Loucy (cell line): ENCODE data around the gene SLC25A26.

Source experiments
- H2AFZ ChIP-seq: fragments of 200-600 bp; sonication (generic); 2 replicates; pipeline ENCODE4 v1.6.0; 2016; ENCODE audit warnings: antibody characterized with exemption, mild to moderate bottlenecking, low read length, moderate library complexity
- H3F3A ChIP-seq: fragments of 200-600 bp; 2 replicates; pipeline ENCODE4 v1.6.0; 2016; ENCODE audit warnings: antibody characterized with exemption, low read depth, mild to moderate bottlenecking
- H3K27me3 ChIP-seq: fragments of 200-600 bp; sonication (generic); 2 replicates; pipeline ENCODE4 v1.6.1; 2014; ENCODE audit warnings: low read length, mild to moderate bottlenecking; ENCODE audit not compliant: insufficient read depth, poor library complexity, severe bottlenecking
- H3K36me3 ChIP-seq: fragments of 200-600 bp; sonication (generic); 2 replicates; pipeline ENCODE4 v1.6.1; 2016; ENCODE audit warnings: low read length; ENCODE audit not compliant: insufficient read depth
- H3K4me1 ChIP-seq: fragments of 200-600 bp; sonication (generic); 2 replicates; pipeline ENCODE4 v1.5.1; 2014; ENCODE audit warnings: low read length, mild to moderate bottlenecking; ENCODE audit not compliant: insufficient read depth, poor library complexity, severe bottlenecking
- H3K4me2 ChIP-seq: fragments of 200-600 bp; sonication (generic); 2 replicates; pipeline ENCODE4 v1.6.0; 2014; ENCODE audit warnings: antibody characterized with exemption, low read length, low read depth, mild to moderate bottlenecking; ENCODE audit not compliant: poor library complexity, severe bottlenecking
- H3K4me3 ChIP-seq: fragments of 200-600 bp; sonication (generic); 2 replicates; pipeline ENCODE4 v1.5.1; 2014; ENCODE audit warnings: low read length, mild to moderate bottlenecking, mixed read lengths; ENCODE audit not compliant: poor library complexity, severe bottlenecking
- H3K79me2 ChIP-seq: fragments of 200-600 bp; sonication (generic); 2 replicates; pipeline ENCODE4 v1.6.1; 2014; ENCODE audit warnings: low read length; ENCODE audit not compliant: insufficient read depth
- H3K9ac ChIP-seq: fragments of 200-600 bp; sonication (generic); 2 replicates; pipeline ENCODE4 v1.6.0; 2014; ENCODE audit warnings: mild to moderate bottlenecking, low read depth, low read length, moderate library complexity; ENCODE audit not compliant: poor library complexity, severe bottlenecking
- H3K9me2 ChIP-seq: fragments of 200-600 bp; sonication (generic); replicated peaks from 2 replicates; pipeline ENCODE4 v1.6.1; 2016; ENCODE audit warnings: low read depth, low read length, mixed read lengths
- H3K9me3 ChIP-seq: fragments of 200-600 bp; sonication (generic); 2 replicates; pipeline ENCODE4 v1.6.1; 2014; ENCODE audit warnings: mild to moderate bottlenecking, antibody characterized with exemption, low read length, low read depth; ENCODE audit not compliant: insufficient read depth
- H4K20me1 ChIP-seq: fragments of 200-600 bp; sonication (generic); 2 replicates; pipeline ENCODE4 v1.6.0; 2014; ENCODE audit warnings: antibody characterized with exemption, low read length, mild to moderate bottlenecking; ENCODE audit not compliant: insufficient read depth, poor library complexity, severe bottlenecking
- CTCF ChIP-seq: fragments of 200-600 bp; sonication (generic); conservative IDR thresholded peaks from 2 replicates; pipeline ENCODE4 v1.5.1; 2014; ENCODE audit warnings: mild to moderate bottlenecking, antibody characterized with exemption, low read length
- EZH2phosphoT487 ChIP-seq: fragments of 200-600 bp; IDR thresholded peaks from 2 replicates; pipeline ENCODE4 v1.6.1; 2018; ENCODE audit warnings: antibody characterized with exemption, mild to moderate bottlenecking, moderate library complexity, borderline replicate concordance

Gene SLC25A26

GRCh38 chr3:66237552-66237951, 16.8 kb downstream of the SLC25A26 start:
- TF ChIP-seq CTCF, result no peak
- no peak for TF ChIP-seq EZH2phosphoT487
- Histone ChIP-seq H3K79me2 (peaks cover 9% of the 10 kb centered on the region), H3K9me2 (no peaks in the 10 kb centered on the region), H3K4me3 (no peak overlapping the region), H3K36me3 (peaks cover 12% of the 10 kb centered on the region; the same call in 1 of the 2 replicates), H4K20me1 (no peaks in the 10 kb centered on the region), H3K9ac (no peak overlapping the region), H2AFZ (no peak overlapping the region), H3K4me2 (no peak overlapping the region), H3F3A (peaks cover 13% of the 10 kb centered on the region), H3K27me3 (no peaks in the 10 kb centered on the region), H3K9me3 (peaks cover 8% of the 10 kb centered on the region; the same call in 1 of the 2 replicates), H3K4me1 (peaks cover 29% of the 10 kb centered on the region)

GRCh38 chr3:66239513-66240123, 18.8 kb downstream of the SLC25A26 start:
- H3K4me2 ChIP-seq, result peak overlapping the region; percentile 4
- no peak overlapping the region for H2AFZ ChIP-seq
- H3K79me2 ChIP-seq, result peaks cover 6% of the 10 kb centered on the region
- H3F3A ChIP-seq, result peaks cover 13% of the 10 kb centered on the region
- no peak overlapping the region for H3K9ac ChIP-seq
- peaks cover 25% of the 10 kb centered on the region for H3K4me1 ChIP-seq
- TF ChIP-seq EZH2phosphoT487 (no peak), CTCF (no peak)
- H3K9me2 ChIP-seq, result no peaks in the 10 kb centered on the region
- H3K9me3 ChIP-seq, result peaks cover 8% of the 10 kb centered on the region; the same call in 1 of the 2 replicates
- no peaks in the 10 kb centered on the region for H4K20me1 ChIP-seq
- peaks cover 25% of the 10 kb centered on the region for H3K36me3 ChIP-seq
- no peaks in the 10 kb centered on the region for H3K27me3 ChIP-seq
- no peak overlapping the region for H3K4me3 ChIP-seq

- no peak for TF ChIP-seq CTCF
- no peak for TF ChIP-seq EZH2phosphoT487
- Histone ChIP-seq H4K20me1 (no peaks in the 10 kb centered on the region), H3K36me3 (peaks cover 36% of the 10 kb centered on the region), H3F3A (peaks cover 13% of the 10 kb centered on the region), H3K4me1 (peaks cover 25% of the 10 kb centered on the region), H3K4me2 (peak overlapping the region; percentile 28), H3K4me3 (no peak overlapping the region), H3K27me3 (no peaks in the 10 kb centered on the region), H3K9ac (no peak overlapping the region), H3K79me2 (no peaks in the 10 kb centered on the region; the same call in none of the 2 replicates), H2AFZ (no peak overlapping the region), H3K9me3 (peaks cover 8% of the 10 kb centered on the region; the same call in 1 of the 2 replicates), H3K9me2 (no peaks in the 10 kb centered on the region)
These were observed 20.7 kb downstream of the SLC25A26 start for GRCh38 chr3:66241466-66241865.
